Fibroblast of pulmonary artery (primary cell): ENCODE results near the gene GHRHR.

Experiments used
- DNase-seq: peaks from one replicate; pipeline ENCODE4 v3.0.0-alpha.2; 2010; ENCODE audit warnings: low read depth
- H3K4me3 ChIP-seq: replicated peaks from 2 replicates; pipeline ENCODE4 v1.5.1; 2011; ENCODE audit warnings: low read depth, mild to moderate bottlenecking, control low read depth, low read length, moderate library complexity
- CTCF ChIP-seq: IDR thresholded peaks from 2 replicates; pipeline ENCODE4 v1.5.1; 2011; ENCODE audit warnings: mild to moderate bottlenecking, control low read depth, low read length, inconsistent platforms; ENCODE audit errors: missing control alignments

GHRHR gene

GRCh38 chr7:30956704-30957103 is 7.0 kb upstream of the GHRHR start:
- TF ChIP-seq CTCF = no peak
- no peak overlapping the region for H3K4me3 ChIP-seq
- no peak for DNase-seq

- TF ChIP-seq CTCF = no peak
- H3K4me3 ChIP-seq = no peak overlapping the region
These were observed 1.6 kb downstream of the GHRHR start for GRCh38 chr7:30965372-30965771.

GRCh38 chr7:30965883-30966282 is 2.1 kb downstream of the GHRHR start:
- TF ChIP-seq CTCF = no peak
- DNase-seq = no peak

More at GRCh38 chr7:30965372-30965771, 1.6 kb downstream of the GHRHR start:
- no peak for DNase-seq

GRCh38 chr7:30968294-30968693 is 4.5 kb downstream of the GHRHR start:
- H3K4me3 ChIP-seq = no peak overlapping the region
- no peak for TF ChIP-seq CTCF
- DNase-seq = no peak

More at GRCh38 chr7:30965883-30966282, 2.1 kb downstream of the GHRHR start:
- H3K4me3 ChIP-seq = no peak overlapping the region

GRCh38 chr7:30968747-30969603 is 5.2 kb downstream of the GHRHR start:
- H3K4me3 ChIP-seq = no peak overlapping the region
- no peak for DNase-seq
- no peak for TF ChIP-seq CTCF

- no peak overlapping the region for H3K4me3 ChIP-seq
- TF ChIP-seq CTCF = no peak
- no peak for DNase-seq
These were observed 5.8 kb downstream of the GHRHR start for GRCh38 chr7:30969604-30969970.

- H3K4me3 ChIP-seq = no peak overlapping the region
- no peak for DNase-seq
- no peak for TF ChIP-seq CTCF
These were observed 6.3 kb downstream of the GHRHR start for GRCh38 chr7:30970074-30970473.
